Fibroblast of lung (primary cell): Measurements from ENCODE around the gene ATP5MC2. TPM values are rescaled to one million over a fixed set of nuclear protein-coding genes. Genes with fewer than 3 reads are reported as not detected.

Source experiments
- DNase-seq, 2 donors: peaks; one replicate each; pipeline versions ENCODE4 v3.0.0 to v3.0.0-alpha.2; 2010; ENCODE audit warnings: low read depth in 2 of 2
- H2AFZ ChIP-seq: 2 replicates; pipeline ENCODE4 v1.5.1; 2012; ENCODE audit warnings: low read length, control low read depth, inconsistent platforms
- H3K27ac ChIP-seq: 2 replicates; pipeline ENCODE4 v1.5.1; 2011; ENCODE audit warnings: low read length, control low read depth; ENCODE audit not compliant: insufficient read depth
- H3K27me3 ChIP-seq: 2 replicates; pipeline ENCODE4 v1.5.1; 2011; ENCODE audit warnings: mild to moderate bottlenecking, low read length; ENCODE audit not compliant: control insufficient read depth, insufficient read depth
- H3K36me3 ChIP-seq: 2 replicates; pipeline ENCODE4 v1.5.1; 2011; ENCODE audit warnings: low read length; ENCODE audit not compliant: control insufficient read depth, insufficient read depth
- H3K4me1 ChIP-seq: 2 replicates; pipeline ENCODE4 v1.5.1; 2011; ENCODE audit warnings: low read length; ENCODE audit not compliant: control insufficient read depth, insufficient read depth; ENCODE audit errors: extremely low read depth
- H3K4me2 ChIP-seq: 2 replicates; pipeline ENCODE4 v1.5.1; 2011; ENCODE audit warnings: low read length, control low read depth; ENCODE audit not compliant: insufficient read depth; ENCODE audit errors: extremely low read depth
- H3K4me3 ChIP-seq, 4 experiments: fragments of 200-600 bp in 1 of 4; sonication (generic) in 1 of 4; replicated peaks in 1 of 4; 2 replicates each; pipeline ENCODE4 v1.5.1; 2011 to 2016; ENCODE audit warnings: low read length in 4 of 4, low read depth in 3 of 4, mild to moderate bottlenecking in 3 of 4, control low read depth in 2 of 4, inconsistent platforms in 1 of 4, mixed read lengths in 1 of 4; ENCODE audit not compliant: insufficient read depth in 1 of 4; ENCODE audit errors: control extremely low read depth in 1 of 4
- H3K79me2 ChIP-seq: 2 replicates; pipeline ENCODE4 v1.5.1; 2012; ENCODE audit warnings: mild to moderate bottlenecking, low read length, inconsistent platforms; ENCODE audit not compliant: control insufficient read depth, insufficient read depth
- H3K9ac ChIP-seq: 2 replicates; pipeline ENCODE4 v1.5.1; 2011; ENCODE audit warnings: mild to moderate bottlenecking, low read length, control low read depth; ENCODE audit not compliant: insufficient read depth
- H3K9me3 ChIP-seq: 2 replicates; pipeline ENCODE4 v1.5.1; 2012; ENCODE audit warnings: low read depth, low read length; ENCODE audit not compliant: control insufficient read depth, insufficient read depth
- H4K20me1 ChIP-seq: 2 replicates; pipeline ENCODE4 v1.5.1; 2011; ENCODE audit warnings: low read length; ENCODE audit not compliant: control insufficient read depth, insufficient read depth; ENCODE audit errors: extremely low read depth
- EZH2 ChIP-seq: IDR thresholded peaks from 2 replicates; pipeline ENCODE4 v1.5.1; 2012; ENCODE audit warnings: low read length, control low read depth, mild to moderate bottlenecking; ENCODE audit errors: missing control alignments
- polyA plus RNA-seq, 2 donors: library from polyadenylated mRNA; depleted of rRNA in 1 of 2; stranded (reverse) in 1 of 2; unstranded in 1 of 2; fragments of >200 nt; gene quantifications; 2 replicates each; pipeline ENCODE4 v1.2.1, GENCODE V29; 2011 to 2012; ENCODE audit warnings: missing spikeins in 1 of 2
- total RNA-seq: library from RNA; depleted of rRNA; stranded (reverse); fragments of >200 nt; gene quantifications from 2 replicates; pipeline ENCODE4 v1.2.1, GENCODE V29; 2014
- TF ChIP-seq, protein P1 (sequence below), 2 donors: IDR thresholded peaks in 1 of 2; conservative IDR thresholded peaks in 1 of 2; 1 replicate in 1 of 2; 2 replicates in 1 of 2; pipeline ENCODE4 v1.5.1; 2011 to 2012; ENCODE audit warnings: low read length in 2 of 2, control low read depth in 1 of 2, inconsistent platforms in 1 of 2, low read depth in 1 of 2, mild to moderate bottlenecking in 1 of 2

Gene ATP5MC2
- total and polyA plus RNA-seq, 2 donors (not counting 1 experiment from before 2014, with no cell fraction given), result 148 to 232 TPM

DNA sequence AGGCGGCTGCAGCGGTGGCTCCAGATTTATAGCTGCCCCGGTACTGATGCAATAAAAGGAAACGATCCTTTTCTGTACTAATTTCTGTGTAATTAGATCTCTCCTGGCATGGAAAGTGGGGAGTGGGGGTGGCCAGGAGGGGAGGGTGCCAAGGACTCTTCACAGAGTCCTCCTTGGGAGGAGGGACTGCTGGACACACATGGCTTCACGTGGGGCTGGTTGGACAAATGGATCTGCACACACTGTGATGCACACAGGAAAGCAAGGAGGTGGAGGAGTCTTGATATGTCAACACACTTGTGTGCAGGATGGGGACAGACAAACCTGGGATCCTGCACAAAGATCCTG, 23.8 kb upstream of the ATP5MC2 start:
- Histone ChIP-seq H3K27ac (no peak overlapping the region), H3K27me3 (peaks cover 29% of the 10 kb centered on the region), H2AFZ (no peak overlapping the region), H3K9me3 (no peaks in the 10 kb centered on the region), H3K4me3 (no peak overlapping the region), H3K36me3 (no peaks in the 10 kb centered on the region), H3K4me2 (no peak overlapping the region), H3K79me2 (no peaks in the 10 kb centered on the region), H4K20me1 (no peaks in the 10 kb centered on the region), H3K9ac (no peak overlapping the region), H3K4me1 (peaks cover 5% of the 10 kb centered on the region)
- no peak for DNase-seq
- TF ChIP-seq, protein P1, sequence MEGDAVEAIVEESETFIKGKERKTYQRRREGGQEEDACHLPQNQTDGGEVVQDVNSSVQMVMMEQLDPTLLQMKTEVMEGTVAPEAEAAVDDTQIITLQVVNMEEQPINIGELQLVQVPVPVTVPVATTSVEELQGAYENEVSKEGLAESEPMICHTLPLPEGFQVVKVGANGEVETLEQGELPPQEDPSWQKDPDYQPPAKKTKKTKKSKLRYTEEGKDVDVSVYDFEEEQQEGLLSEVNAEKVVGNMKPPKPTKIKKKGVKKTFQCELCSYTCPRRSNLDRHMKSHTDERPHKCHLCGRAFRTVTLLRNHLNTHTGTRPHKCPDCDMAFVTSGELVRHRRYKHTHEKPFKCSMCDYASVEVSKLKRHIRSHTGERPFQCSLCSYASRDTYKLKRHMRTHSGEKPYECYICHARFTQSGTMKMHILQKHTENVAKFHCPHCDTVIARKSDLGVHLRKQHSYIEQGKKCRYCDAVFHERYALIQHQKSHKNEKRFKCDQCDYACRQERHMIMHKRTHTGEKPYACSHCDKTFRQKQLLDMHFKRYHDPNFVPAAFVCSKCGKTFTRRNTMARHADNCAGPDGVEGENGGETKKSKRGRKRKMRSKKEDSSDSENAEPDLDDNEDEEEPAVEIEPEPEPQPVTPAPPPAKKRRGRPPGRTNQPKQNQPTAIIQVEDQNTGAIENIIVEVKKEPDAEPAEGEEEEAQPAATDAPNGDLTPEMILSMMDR (conservative IDR thresholded peaks at IDR 0.05 in 1 of 2, IDR thresholded peaks at IDR 0.05 in 1 of 2; ENCODE audit: low read depth in 1 of 2, low read length in 2 of 2), result no peak
- no peak for TF ChIP-seq EZH2

DNA sequence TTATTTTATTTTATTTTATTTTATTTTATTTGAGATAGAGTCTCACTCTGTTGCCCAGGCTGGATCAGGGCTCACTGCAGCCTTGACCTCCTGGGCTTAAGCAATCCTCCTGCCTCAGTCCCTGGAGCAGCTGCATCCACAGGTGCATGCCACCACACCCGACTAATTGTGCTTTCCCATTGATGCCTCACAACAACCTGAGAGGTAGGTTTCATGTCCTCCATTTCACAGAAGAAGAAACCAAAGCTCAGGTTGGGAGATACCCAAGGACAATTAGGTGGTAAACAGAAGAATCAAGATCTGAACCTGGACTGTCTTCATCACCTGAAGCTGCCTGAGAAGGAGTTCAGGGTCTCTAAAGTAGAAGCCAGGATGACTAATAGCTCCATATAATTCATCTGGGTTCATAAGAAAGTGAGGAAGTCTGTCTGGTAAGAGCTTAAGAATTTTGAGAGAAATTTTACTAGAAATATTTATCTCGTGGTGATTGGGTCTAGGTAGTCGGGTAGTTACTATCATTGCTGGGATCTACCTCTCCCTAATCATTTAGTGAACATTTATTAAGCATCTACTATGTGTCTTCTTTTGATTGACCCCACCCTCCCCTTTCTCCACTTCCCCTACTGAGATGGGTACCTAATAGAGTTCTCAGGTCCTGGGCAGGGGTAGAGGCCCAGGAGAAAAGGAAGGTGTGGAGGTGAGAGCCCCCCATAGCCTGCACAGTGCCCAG, 23.2 kb upstream of the ATP5MC2 start:
- no peak for DNase-seq
- Histone ChIP-seq H3K4me1 (peaks cover 5% of the 10 kb centered on the region), H3K79me2 (no peaks in the 10 kb centered on the region), H3K27ac (no peak overlapping the region), H3K4me3 (no peak overlapping the region), H3K36me3 (no peaks in the 10 kb centered on the region), H2AFZ (no peak overlapping the region), H3K9me3 (no peaks in the 10 kb centered on the region), H3K4me2 (no peak overlapping the region), H3K9ac (no peak overlapping the region), H3K27me3 (peaks cover 27% of the 10 kb centered on the region), H4K20me1 (no peaks in the 10 kb centered on the region)
- TF ChIP-seq, protein P1 (conservative IDR thresholded peaks at IDR 0.05 in 1 of 2, IDR thresholded peaks at IDR 0.05 in 1 of 2; ENCODE audit: low read depth in 1 of 2, low read length in 2 of 2), result no peak
- no peak for TF ChIP-seq EZH2

DNA sequence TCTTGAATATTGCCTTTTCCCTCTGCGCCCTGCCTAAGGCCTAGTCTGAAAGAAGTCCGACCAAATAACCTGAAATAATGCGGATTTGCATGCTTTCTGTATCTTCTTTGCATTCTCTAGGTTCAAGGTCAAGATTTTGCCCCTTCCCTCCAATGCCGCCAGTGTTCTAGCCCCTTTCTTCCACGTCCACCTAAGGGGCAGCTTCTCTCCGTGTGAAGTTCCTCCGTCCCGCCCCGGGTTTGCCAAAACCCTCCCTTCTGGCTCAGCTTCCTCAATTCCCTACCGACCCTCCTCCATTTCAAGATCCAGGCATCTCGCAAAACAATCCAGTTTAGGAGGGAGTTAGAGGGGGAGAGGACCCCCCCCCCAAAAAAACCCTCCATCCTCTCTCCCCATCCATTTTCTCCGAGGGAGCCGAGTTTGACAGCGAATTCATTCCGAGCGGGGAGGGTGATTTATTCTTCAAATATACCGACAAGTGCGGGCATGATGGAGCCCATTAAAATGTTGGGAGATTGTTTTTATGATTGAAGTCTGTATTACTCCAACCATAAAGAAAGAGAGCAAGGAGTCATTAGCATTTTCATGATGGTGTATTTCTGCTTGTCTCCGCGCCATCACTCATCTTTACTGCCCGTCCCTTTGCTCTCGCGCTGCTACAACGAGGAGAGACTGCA, 20.9 kb upstream of the ATP5MC2 start:
- peak overlapping the region in 1 of 4 experiments; percentile 30 for H3K4me3 ChIP-seq
- H3K4me2 ChIP-seq, result no peak overlapping the region
- TF ChIP-seq, protein P1 (conservative IDR thresholded peaks at IDR 0.05 in 1 of 2, IDR thresholded peaks at IDR 0.05 in 1 of 2; ENCODE audit: low read depth in 1 of 2, low read length in 2 of 2), result no peak
- peak; percentile 58 for TF ChIP-seq EZH2
- no peaks in the 10 kb centered on the region for H4K20me1 ChIP-seq
- peaks cover 19% of the 10 kb centered on the region for H3K27me3 ChIP-seq
- no peaks in the 10 kb centered on the region for H3K36me3 ChIP-seq
- no peaks in the 10 kb centered on the region for H3K9me3 ChIP-seq
- H2AFZ ChIP-seq, result no peak overlapping the region
- H3K79me2 ChIP-seq, result no peaks in the 10 kb centered on the region
- no peak for DNase-seq
- H3K27ac ChIP-seq, result no peak overlapping the region
- H3K9ac ChIP-seq, result no peak overlapping the region
- H3K4me1 ChIP-seq, result peaks cover 5% of the 10 kb centered on the region
